HG03103 (cell line): ENCODE results near the gene CRYGB.

Experiments used
- ATAC-seq: cut with Tn5 transposase; IDR thresholded peaks from one replicate; pipeline ENCODE4 v1.9.1; 2021; ENCODE audit warnings: low read depth; ENCODE audit not compliant: unreplicated experiment

CRYGB gene

GRCh38 chr2:208146006-208146405 lies at the start of gene CRYGB:
TSS of gene CRYGB (minus strand) at chr2:208146158. CDS start at chr2:208146120, 38 bp downstream.
- no peak for ATAC-seq

GRCh38 chr2:208195531-208195930 lies 49.6 kb upstream of the CRYGB start:
- ATAC-seq: no peak

GRCh38 chr2:208192611-208193236 lies 46.8 kb upstream of the CRYGB start:
- ATAC-seq: no peak

- no peak for ATAC-seq
Measured at GRCh38 chr2:208189810-208190503, 44.0 kb upstream of the CRYGB start, which contains the start of gene C2orf80. TSS of gene C2orf80 (minus strand) at chr2:208190030. CDS start at chr2:208186986, 3,044 bp downstream.

- no peak for ATAC-seq
Measured at GRCh38 chr2:208189069-208189809, 43.3 kb upstream of the CRYGB start.

GRCh38 chr2:208186893-208187292 lies 40.9 kb upstream of the CRYGB start:
- ATAC-seq: no peak

GRCh38 chr2:208186465-208186864 lies 40.5 kb upstream of the CRYGB start:
- ATAC-seq: no peak

GRCh38 chr2:208183972-208184705 lies 38.2 kb upstream of the CRYGB start:
- ATAC-seq: no peak

GRCh38 chr2:208183526-208183925 lies 37.6 kb upstream of the CRYGB start:
- no peak for ATAC-seq

- ATAC-seq: no peak
Measured at GRCh38 chr2:208182835-208183234, 36.9 kb upstream of the CRYGB start.

- no peak for ATAC-seq
Measured at GRCh38 chr2:208179028-208179609, 33.2 kb upstream of the CRYGB start.

GRCh38 chr2:208175840-208176153 lies 29.8 kb upstream of the CRYGB start:
- no peak for ATAC-seq

- peak; percentile 99 for ATAC-seq
Measured at GRCh38 chr2:208175069-208175839, 29.3 kb upstream of the CRYGB start.

- ATAC-seq: no peak
Measured at GRCh38 chr2:208174144-208174543, 28.2 kb upstream of the CRYGB start.

- no peak for ATAC-seq
Measured at GRCh38 chr2:208172125-208172524, 26.2 kb upstream of the CRYGB start.

- ATAC-seq: no peak
Measured at GRCh38 chr2:208164951-208165755, 19.2 kb upstream of the CRYGB start.

- ATAC-seq: no peak
Measured at GRCh38 chr2:208163489-208163888, 17.5 kb upstream of the CRYGB start, which contains the start of gene CRYGA. TSS of gene CRYGA (minus strand) at chr2:208163589. CDS start at chr2:208163556, 33 bp downstream.

GRCh38 chr2:208156439-208156838 lies 10.5 kb upstream of the CRYGB start:
- ATAC-seq: no peak

GRCh38 chr2:208153156-208153555 lies 7.2 kb upstream of the CRYGB start:
- ATAC-seq: no peak
